Uterus (tissue), 4 donors: ENCODE data around the gene ST8SIA4. TPM values are rescaled to one million over a fixed set of nuclear protein-coding genes. Genes with fewer than 3 reads are reported as not detected.
"Not testable (repeated sequence)": the region's sequence is repeated elsewhere in the genome, so short reads cannot be mapped to it uniquely, and the experiment has no call there.

Experiments used
- DNase-seq, 2 donors: peaks; one replicate each; pipeline ENCODE4 v3.0.0-alpha.2; 2019 to 2020
- H3K27ac ChIP-seq, 2 donors: fragments of 200-600 bp; sonication (generic); 1 replicate in 1 of 2; 2 replicates in 1 of 2; pipeline ENCODE4 v1.5.1; 2016 to 2018
- H3K27me3 ChIP-seq, 2 donors: fragments of 200-600 bp; sonication (generic); one replicate each; pipeline ENCODE4 v1.5.1; 2018 to 2019; ENCODE audit warnings: control low read depth in 1 of 2
- H3K36me3 ChIP-seq, 2 donors: fragments of 200-600 bp; sonication (generic); one replicate each; pipeline ENCODE4 v1.5.1; 2019; ENCODE audit warnings: control low read depth in 1 of 2
- H3K4me1 ChIP-seq, 2 donors: fragments of 200-600 bp; sonication (generic); one replicate each; pipeline ENCODE4 v1.5.1; 2018 to 2019; ENCODE audit warnings: control low read depth in 1 of 2
- H3K4me3 ChIP-seq, 2 donors: fragments of 200-600 bp; sonication (generic); 1 replicate in 1 of 2; 2 replicates in 1 of 2; pipeline ENCODE4 v1.5.1; 2018 to 2019; ENCODE audit warnings: mild to moderate bottlenecking in 1 of 2
- H3K9me3 ChIP-seq, 2 donors: fragments of 200-600 bp; sonication (generic); one replicate each; pipeline ENCODE4 v1.5.1; 2019; ENCODE audit warnings: control low read depth in 1 of 2
- POLR2A ChIP-seq, 2 donors: fragments of 450-650 bp; IDR thresholded peaks; one replicate each; pipeline ENCODE4 v1.6.1; 2016; ENCODE audit warnings: antibody characterized with exemption in 2 of 2, mild to moderate bottlenecking in 1 of 2, moderate library complexity in 1 of 2
- intact Hi-C: fragments of 100-400 bp; cut with DNase I; formaldehyde crosslinking; loops from one replicate; pipeline ENCODE4 v1.15.1; 2023; ENCODE audit warnings: low total_unique reads
- total RNA-seq, 4 donors: library from RNA; depleted of rRNA in 3 of 4; stranded (reverse); fragments of >200 nt in 3 of 4; gene quantifications; one replicate each; pipeline versions ENCODE4 v1.1.0 to v1.2.4, GENCODE V29; 2014 to 2023
- TF ChIP-seq, protein P1 (sequence below), 4 experiments: fragments of 200-600 bp in 2 of 4; fragments of 450-650 bp in 2 of 4; sonication (generic) in 2 of 4; IDR thresholded peaks; one replicate each; pipeline ENCODE4 v1.5.1; 2016 to 2019; ENCODE audit warnings: antibody characterized with exemption in 4 of 4, mild to moderate bottlenecking in 2 of 4, moderate library complexity in 1 of 4
- donor health status: DM: yes; HTN: yes; CAD: no.

The ST8SIA4 gene
- total RNA-seq, 4 donors from 2014 or later, result 4.8 to 15.5 (median 6.2) TPM

DNA sequence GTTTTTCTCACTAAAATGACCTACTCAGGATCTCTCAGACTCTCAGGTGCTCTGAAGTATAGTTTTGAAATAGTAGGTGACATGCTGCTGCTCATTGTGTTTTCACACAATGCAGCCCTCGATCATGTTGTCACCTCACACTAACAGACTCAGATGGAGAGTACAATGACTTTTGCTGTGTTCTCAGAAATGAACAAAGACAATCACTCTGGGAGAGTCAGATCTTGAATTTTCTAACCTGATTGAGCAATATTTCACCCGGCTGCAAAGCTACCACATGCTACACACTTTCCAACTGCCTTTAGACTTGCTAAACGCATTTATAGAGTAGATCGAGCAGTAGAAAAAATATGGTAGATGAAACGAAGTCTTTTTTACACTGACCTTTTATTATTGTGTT lies 113.4 kb downstream of the ST8SIA4 start:
- Histone ChIP-seq H3K9me3 (no peaks in the 10 kb centered on the region), H3K4me1 (no peaks in the 10 kb centered on the region), H3K27ac (no peak overlapping the region), H3K4me3 (no peak overlapping the region), H3K36me3 (no peaks in the 10 kb centered on the region), H3K27me3 (no peaks in the 10 kb centered on the region)
- no peak for DNase-seq
- TF ChIP-seq, protein P1, sequence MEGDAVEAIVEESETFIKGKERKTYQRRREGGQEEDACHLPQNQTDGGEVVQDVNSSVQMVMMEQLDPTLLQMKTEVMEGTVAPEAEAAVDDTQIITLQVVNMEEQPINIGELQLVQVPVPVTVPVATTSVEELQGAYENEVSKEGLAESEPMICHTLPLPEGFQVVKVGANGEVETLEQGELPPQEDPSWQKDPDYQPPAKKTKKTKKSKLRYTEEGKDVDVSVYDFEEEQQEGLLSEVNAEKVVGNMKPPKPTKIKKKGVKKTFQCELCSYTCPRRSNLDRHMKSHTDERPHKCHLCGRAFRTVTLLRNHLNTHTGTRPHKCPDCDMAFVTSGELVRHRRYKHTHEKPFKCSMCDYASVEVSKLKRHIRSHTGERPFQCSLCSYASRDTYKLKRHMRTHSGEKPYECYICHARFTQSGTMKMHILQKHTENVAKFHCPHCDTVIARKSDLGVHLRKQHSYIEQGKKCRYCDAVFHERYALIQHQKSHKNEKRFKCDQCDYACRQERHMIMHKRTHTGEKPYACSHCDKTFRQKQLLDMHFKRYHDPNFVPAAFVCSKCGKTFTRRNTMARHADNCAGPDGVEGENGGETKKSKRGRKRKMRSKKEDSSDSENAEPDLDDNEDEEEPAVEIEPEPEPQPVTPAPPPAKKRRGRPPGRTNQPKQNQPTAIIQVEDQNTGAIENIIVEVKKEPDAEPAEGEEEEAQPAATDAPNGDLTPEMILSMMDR (IDR thresholded peaks at IDR 0.05), result no peak
- TF ChIP-seq POLR2A (IDR thresholded peaks at IDR 0.05), result no peak
- intact Hi-C loops, result no loop called here

DNA sequence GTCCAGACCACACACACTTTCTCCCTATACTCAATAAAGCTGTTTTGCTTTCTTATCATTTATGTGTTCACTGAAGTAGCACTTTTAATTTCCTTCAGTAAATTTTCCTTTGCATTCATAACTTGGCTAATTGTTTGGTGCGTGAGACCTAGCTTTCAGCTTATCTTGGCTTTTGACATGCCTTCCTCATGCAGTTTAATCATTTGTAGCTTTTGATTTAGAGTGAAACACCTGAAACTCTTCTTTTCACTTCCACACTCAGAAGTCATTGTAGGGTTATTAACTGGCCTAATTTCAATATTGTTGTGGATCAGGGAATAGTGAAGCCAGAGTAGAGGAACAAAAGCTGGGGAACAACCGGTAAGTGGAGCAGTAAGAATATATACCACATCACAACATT lies 114.7 kb downstream of the ST8SIA4 start:
- TF ChIP-seq, protein P1 (IDR thresholded peaks at IDR 0.05), result no peak
- no peak for TF ChIP-seq POLR2A (IDR thresholded peaks at IDR 0.05)
- no peak for DNase-seq
- Histone ChIP-seq H3K27me3 (no peaks in the 10 kb centered on the region), H3K9me3 (no peaks in the 10 kb centered on the region), H3K4me1 (no peaks in the 10 kb centered on the region), H3K27ac (no peak overlapping the region), H3K36me3 (no peaks in the 10 kb centered on the region), H3K4me3 (no peak overlapping the region)
- intact Hi-C loops, result no loop called here

DNA sequence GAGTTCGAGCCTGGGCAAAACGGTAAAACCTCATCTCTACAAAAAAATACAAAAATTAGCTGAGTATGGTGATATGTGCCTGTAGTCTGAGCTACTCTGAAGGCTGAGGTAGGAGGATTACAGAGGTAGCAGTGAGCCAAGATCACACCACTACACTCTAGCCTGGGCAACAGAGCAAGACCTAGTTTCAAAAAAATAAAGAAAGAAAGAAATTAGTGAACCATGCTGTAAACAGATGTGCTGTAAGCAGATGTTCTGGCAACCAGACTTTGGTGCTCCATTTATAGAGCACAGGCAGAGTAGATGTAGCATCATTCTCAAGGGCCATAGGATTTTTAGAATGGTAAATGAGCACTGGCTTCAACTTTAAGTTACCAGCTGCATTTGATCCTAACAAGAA lies 115.4 kb downstream of the ST8SIA4 start:
- Histone ChIP-seq H3K9me3 (no peaks in the 10 kb centered on the region), H3K4me1 (no peaks in the 10 kb centered on the region), H3K27me3 (no peaks in the 10 kb centered on the region), H3K36me3 (no peaks in the 10 kb centered on the region), H3K27ac (no peak overlapping the region), H3K4me3 (no peak overlapping the region)
- intact Hi-C loops, result no loop called here
- TF ChIP-seq, protein P1 (IDR thresholded peaks at IDR 0.05), result no peak
- TF ChIP-seq POLR2A (IDR thresholded peaks at IDR 0.05), result no peak
- DNase-seq, result no peak

DNA sequence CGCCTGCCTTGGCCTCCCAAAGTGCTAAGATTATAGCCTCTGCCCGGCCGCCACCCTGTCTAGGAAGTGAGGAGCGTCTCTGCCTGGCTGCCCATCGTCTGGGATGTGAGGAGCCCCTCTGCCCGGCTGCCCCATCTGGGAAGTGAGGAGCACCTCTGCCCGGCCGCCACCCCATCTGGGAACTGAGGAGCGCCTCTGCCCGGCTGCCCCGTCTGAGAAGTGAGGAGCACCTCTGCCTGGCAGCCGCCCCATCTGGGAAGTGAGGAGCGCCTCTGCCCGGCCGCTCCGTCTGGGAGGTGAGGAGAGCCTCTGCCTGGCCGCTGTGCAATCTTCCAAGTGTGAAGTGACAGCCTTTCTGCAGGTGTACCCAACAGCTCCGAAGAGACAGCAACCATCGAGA lies 117.5 kb downstream of the ST8SIA4 start:
- DNase-seq, intact Hi-C loops, H3K27ac ChIP-seq, H3K27me3 ChIP-seq, H3K4me1 ChIP-seq, H3K4me3 ChIP-seq, H3K36me3 ChIP-seq, H3K9me3 ChIP-seq: not testable (repeated sequence)

DNA sequence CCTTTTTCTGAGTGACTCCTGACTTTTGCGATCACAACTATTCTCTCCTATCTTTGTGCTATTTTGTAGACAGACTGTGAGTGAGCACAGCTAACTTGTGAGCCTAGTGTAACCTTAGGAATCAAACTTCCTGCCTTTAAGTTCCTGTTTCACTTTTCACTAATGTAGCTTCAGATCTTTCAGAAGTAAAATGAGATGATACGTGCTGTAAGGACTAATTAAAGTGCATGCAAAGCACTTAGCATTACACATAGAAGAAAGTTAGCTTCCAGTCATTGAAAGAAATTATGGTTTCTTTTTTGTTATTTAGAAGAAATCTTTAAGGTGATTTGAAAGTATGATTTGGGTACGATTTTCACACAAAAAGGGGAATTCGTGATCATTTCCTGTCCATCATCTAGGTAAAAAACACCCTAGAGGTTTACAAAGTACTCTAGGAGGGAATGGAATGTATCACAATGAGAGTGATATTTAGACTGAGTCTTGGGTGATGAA lies 122.7 kb downstream of the ST8SIA4 start:
- Histone ChIP-seq H3K27me3 (no peaks in the 10 kb centered on the region), H3K9me3 (no peaks in the 10 kb centered on the region), H3K36me3 (no peaks in the 10 kb centered on the region), H3K4me1 (no peaks in the 10 kb centered on the region), H3K4me3 (no peak overlapping the region), H3K27ac (no peak overlapping the region)
- intact Hi-C loops, result no loop called here
- TF ChIP-seq POLR2A (IDR thresholded peaks at IDR 0.05), result no peak
- TF ChIP-seq, protein P1 (IDR thresholded peaks at IDR 0.05), result no peak
- no peak for DNase-seq
